Glutamatergic neuron (in vitro differentiated cells): ENCODE measurements around the gene SLC27A2. TPM values are rescaled to one million over a fixed set of nuclear protein-coding genes. Genes with fewer than 3 reads are reported as not detected.

Experiments used
- DNase-seq: peaks from one replicate; pipeline ENCODE4 v3.0.0; 2022
- H3K27ac Mint-ChIP-seq: one replicate; pipeline ENCODE4 v1.8.0; 2020; ENCODE audit warnings: mild to moderate bottlenecking, mixed read lengths, inconsistent platforms; ENCODE audit not compliant: unreplicated experiment
- H3K27me3 Mint-ChIP-seq: one replicate; pipeline ENCODE4 v1.8.0; 2020; ENCODE audit warnings: mild to moderate bottlenecking, moderate library complexity, mixed read lengths, inconsistent platforms; ENCODE audit not compliant: unreplicated experiment
- H3K36me3 Mint-ChIP-seq: one replicate; pipeline ENCODE4 v1.8.0; 2020; ENCODE audit warnings: mild to moderate bottlenecking, mixed read lengths, inconsistent platforms; ENCODE audit not compliant: unreplicated experiment
- H3K4me1 Mint-ChIP-seq: one replicate; pipeline ENCODE4 v1.8.0; 2020; ENCODE audit warnings: mild to moderate bottlenecking, low read depth, mixed read lengths, inconsistent platforms; ENCODE audit not compliant: unreplicated experiment
- H3K4me3 Mint-ChIP-seq: one replicate; pipeline ENCODE4 v1.8.0; 2020; ENCODE audit warnings: mild to moderate bottlenecking, mixed read lengths, inconsistent platforms; ENCODE audit not compliant: unreplicated experiment
- H3K9me3 Mint-ChIP-seq: one replicate; pipeline ENCODE4 v1.8.0; 2020; ENCODE audit warnings: mild to moderate bottlenecking, moderate library complexity, mixed read lengths, inconsistent platforms; ENCODE audit not compliant: unreplicated experiment
- CTCF ChIP-seq: fragments of 200-600 bp; sonication (generic); IDR thresholded peaks from one replicate; pipeline ENCODE4 v1.5.0; 2021; ENCODE audit not compliant: partially characterized antibody, unreplicated experiment
- total RNA-seq: library from RNA; stranded (reverse); fragmentation: NEBNext Ultra II Directional; extraction: Animal tissue kit (Norgen Biotek cat#: 25700); gene quantifications from one replicate; pipeline ENCODE4 v1.2.1, GENCODE V29; 2021; ENCODE audit not compliant: unreplicated experiment

The SLC27A2 gene
- total RNA-seq, 1 donor from 2014 or later = not detected

GRCh38 chr15:50202003-50202402 is 20.0 kb downstream of the SLC27A2 start:
- no peak overlapping the region for H3K27ac Mint-ChIP-seq
- H3K4me3 Mint-ChIP-seq = no peak overlapping the region
- no peak for TF ChIP-seq CTCF
- no peak for DNase-seq
- H3K4me1 Mint-ChIP-seq = no peaks in the 10 kb centered on the region
- H3K36me3 Mint-ChIP-seq = no peaks in the 10 kb centered on the region
- H3K27me3 Mint-ChIP-seq = no peaks in the 10 kb centered on the region
- no peaks in the 10 kb centered on the region for H3K9me3 Mint-ChIP-seq

- H3K4me1 Mint-ChIP-seq = no peaks in the 10 kb centered on the region
- no peak overlapping the region for H3K27ac Mint-ChIP-seq
- no peaks in the 10 kb centered on the region for H3K36me3 Mint-ChIP-seq
- no peaks in the 10 kb centered on the region for H3K27me3 Mint-ChIP-seq
- no peak for TF ChIP-seq CTCF
- no peak overlapping the region for H3K4me3 Mint-ChIP-seq
- no peak for DNase-seq
- no peaks in the 10 kb centered on the region for H3K9me3 Mint-ChIP-seq
Observed at GRCh38 chr15:50206020-50206419, 24.0 kb downstream of the SLC27A2 start.

GRCh38 chr15:50209809-50210208 is 27.8 kb downstream of the SLC27A2 start:
- Mint-ChIP-seq H3K9me3 (peaks cover 4% of the 10 kb centered on the region), H3K36me3 (no peaks in the 10 kb centered on the region), H3K27ac (no peak overlapping the region), H3K27me3 (no peaks in the 10 kb centered on the region), H3K4me3 (no peak overlapping the region), H3K4me1 (no peaks in the 10 kb centered on the region)
- no peak for TF ChIP-seq CTCF
- DNase-seq = no peak

DNA sequence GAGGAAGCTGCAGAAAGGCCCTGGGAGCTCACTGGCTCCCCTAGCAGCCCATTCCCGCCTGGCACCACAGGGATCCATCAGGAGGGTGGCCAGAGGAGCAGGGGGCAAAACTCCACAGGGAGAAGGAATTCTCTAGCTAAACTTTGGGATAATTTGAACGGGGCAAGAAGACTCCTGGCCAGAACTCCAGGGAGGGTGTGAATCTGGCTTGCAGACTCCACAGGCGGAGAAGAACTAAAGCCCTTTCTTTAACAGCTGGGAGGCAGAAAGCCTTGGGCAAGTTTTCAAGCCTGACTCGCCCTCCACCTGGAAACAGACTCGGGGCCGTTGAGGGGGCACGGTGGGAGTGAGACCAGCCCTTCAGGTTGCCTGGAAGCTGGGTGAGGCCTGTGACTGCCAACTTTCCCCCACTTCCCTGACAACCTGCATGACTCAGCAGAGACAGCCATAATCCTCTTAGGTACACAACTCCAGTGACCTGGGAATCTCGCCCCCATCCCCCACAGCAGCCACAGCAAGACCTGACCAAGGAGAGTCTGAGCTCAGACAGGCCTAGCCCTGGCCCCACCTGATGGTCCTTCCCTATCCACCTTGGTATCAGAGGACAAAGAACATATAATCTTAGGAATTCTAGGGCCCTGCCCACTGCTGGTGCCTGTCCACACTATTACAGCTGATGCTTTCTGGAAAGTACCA is 28.6 kb downstream of the SLC27A2 start:
- TF ChIP-seq CTCF = no peak
- DNase-seq = no peak
- Mint-ChIP-seq H3K27ac (no peak overlapping the region), H3K27me3 (no peaks in the 10 kb centered on the region), H3K4me1 (no peaks in the 10 kb centered on the region), H3K4me3 (no peak overlapping the region), H3K9me3 (peaks cover 4% of the 10 kb centered on the region), H3K36me3 (no peaks in the 10 kb centered on the region)

DNA sequence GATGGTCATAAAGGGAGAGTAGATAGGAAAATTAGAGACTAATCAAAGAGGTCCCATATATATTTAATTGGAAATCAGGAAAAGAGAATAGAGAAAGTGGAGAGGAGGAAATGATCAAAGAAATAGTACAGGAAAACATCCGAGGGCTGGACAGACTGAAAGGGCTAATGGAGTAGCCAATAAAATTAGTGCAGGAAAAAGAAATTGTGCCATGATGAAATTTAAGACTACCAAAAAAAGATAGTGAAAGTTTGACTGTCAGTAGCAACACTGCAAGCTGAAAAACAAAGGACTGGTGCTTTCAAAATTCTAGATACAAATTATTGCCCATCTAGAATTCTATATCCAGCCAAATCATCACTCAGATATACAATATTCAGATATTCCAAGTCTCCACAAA is 36.3 kb downstream of the SLC27A2 start:
- peaks cover 1% of the 10 kb centered on the region for H3K4me1 Mint-ChIP-seq
- H3K27ac Mint-ChIP-seq = no peak overlapping the region
- no peaks in the 10 kb centered on the region for H3K9me3 Mint-ChIP-seq

More for the DNA sequence above, 36.3 kb downstream of the SLC27A2 start:
- no peak for TF ChIP-seq CTCF
- no peaks in the 10 kb centered on the region for H3K27me3 Mint-ChIP-seq
- DNase-seq = no peak
- H3K4me3 Mint-ChIP-seq = no peak overlapping the region
- H3K36me3 Mint-ChIP-seq = no peaks in the 10 kb centered on the region
